GM21529 (cell line): Measurements from ENCODE around the gene DZIP1.
"Not testable (repeated sequence)": the region's sequence is repeated elsewhere in the genome, so short reads cannot be mapped to it uniquely, and the experiment has no call there.

Experiments
- ATAC-seq: cut with Tn5 transposase; IDR thresholded peaks from one replicate; pipeline ENCODE4 v1.9.1; 2021; ENCODE audit not compliant: unreplicated experiment

The DZIP1 gene

DNA sequence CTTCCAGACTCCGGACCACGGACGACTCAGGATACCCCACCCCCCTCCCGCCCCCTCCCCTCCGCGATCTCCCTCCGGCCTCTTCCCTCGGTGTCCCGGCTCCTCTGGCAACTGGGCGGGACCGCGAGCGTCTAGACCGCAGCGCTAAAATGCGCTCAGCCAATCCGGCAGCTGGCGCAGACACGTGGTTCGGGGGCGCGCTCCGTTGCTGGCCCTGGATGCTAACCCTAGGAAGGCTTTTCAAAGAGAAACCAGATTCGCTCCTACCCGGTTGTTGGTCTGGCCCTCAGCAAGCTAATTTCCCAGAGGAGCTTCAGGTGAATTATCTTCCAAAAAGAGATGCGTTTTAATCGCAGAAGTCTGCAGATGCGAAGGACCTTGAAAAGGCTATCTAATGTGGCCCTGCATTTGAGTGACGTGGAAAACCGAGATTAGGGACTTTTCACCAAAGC is at the start of gene DZIP1:
Gene DZIP1 (minus strand): TSS at position 106 of the 452 bp plus-strand sequence. CDS start 2,677 bp downstream, outside the sequence.
- ATAC-seq: peak; percentile 74

GRCh38 chr13:95690986-95691385 is 46.5 kb upstream of the DZIP1 start:
- not testable (repeated sequence) for ATAC-seq

DNA sequence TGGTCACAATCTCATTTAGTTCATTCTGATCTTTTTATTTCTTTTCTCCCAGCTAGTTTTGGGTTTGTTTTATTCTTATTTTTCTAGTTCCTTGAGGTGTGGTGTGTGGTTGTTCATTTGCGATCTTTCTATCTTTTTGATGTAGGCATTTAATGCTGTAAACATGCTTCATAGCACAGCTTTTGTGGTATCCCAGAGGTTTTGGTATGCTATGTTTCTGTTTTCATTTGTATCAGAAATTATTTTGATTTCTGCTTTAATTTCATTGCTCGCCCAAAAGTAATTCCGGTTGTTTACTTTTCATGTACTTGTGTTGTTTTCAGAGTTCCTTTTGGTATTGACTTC is 45.0 kb upstream of the DZIP1 start:
- ATAC-seq: no peak

DNA sequence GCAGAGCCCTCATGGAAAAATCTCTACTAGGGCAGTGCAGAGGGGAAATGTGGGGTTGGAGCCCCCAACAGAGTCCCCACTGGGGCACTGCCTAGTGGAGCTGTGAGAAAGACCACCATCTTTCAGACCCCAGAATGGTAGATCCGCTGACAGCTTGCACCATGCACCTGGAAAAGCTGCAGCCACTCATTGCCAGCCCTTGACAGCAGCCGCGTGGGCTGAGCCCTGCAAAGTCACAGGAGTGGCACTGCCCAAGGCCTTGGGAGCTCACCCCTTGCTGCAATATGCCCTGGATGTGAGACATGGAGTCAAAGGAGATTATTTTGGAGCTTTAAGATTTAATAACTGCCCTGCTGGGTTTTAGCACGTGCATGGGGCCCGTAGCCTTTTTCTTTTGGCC is 40.5 kb upstream of the DZIP1 start:
- not testable (repeated sequence) for ATAC-seq

GRCh38 chr13:95684418-95684817 is 39.9 kb upstream of the DZIP1 start:
- no peak for ATAC-seq

DNA sequence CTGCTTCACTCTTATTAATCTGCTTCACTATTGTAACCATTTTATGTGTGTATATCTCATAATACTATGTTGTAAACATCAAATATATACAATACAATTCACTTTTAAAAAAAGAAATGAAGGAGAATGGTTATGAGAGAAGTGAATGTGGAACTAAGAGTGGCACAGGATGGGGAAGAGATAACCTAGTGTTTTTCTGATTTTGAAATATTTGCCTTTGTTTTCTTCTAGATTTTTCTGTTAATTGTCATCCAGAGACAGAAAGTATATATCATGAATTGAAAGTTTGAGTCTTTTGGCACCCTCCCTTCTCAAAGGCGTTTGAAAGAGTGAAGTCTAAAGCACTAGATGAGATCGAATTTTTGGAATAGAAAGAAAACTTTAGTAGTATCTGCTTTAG is 35.2 kb upstream of the DZIP1 start:
- no peak for ATAC-seq

DNA sequence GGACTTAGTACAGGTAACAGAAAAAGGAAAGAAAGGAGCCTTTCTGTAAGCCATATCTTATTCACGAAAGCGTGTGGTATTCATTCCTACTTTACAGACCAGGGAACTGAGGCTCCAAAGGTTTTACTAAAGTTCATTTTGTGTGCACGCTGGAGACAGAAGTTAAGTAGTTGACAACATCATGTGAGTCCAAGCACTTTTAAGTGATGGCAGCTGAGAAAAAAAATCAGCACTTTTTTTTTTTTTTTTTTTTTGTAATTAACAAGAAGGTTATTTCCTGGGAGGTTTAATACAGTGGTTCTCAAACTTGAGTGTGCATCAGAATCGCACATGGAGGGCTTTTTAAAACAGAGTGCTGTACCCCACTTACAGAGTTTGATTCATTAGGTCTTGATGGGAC is 34.5 kb upstream of the DZIP1 start:
- ATAC-seq: no peak

GRCh38 chr13:95677564-95678266 is 33.2 kb upstream of the DZIP1 start:
- ATAC-seq: no peak

DNA sequence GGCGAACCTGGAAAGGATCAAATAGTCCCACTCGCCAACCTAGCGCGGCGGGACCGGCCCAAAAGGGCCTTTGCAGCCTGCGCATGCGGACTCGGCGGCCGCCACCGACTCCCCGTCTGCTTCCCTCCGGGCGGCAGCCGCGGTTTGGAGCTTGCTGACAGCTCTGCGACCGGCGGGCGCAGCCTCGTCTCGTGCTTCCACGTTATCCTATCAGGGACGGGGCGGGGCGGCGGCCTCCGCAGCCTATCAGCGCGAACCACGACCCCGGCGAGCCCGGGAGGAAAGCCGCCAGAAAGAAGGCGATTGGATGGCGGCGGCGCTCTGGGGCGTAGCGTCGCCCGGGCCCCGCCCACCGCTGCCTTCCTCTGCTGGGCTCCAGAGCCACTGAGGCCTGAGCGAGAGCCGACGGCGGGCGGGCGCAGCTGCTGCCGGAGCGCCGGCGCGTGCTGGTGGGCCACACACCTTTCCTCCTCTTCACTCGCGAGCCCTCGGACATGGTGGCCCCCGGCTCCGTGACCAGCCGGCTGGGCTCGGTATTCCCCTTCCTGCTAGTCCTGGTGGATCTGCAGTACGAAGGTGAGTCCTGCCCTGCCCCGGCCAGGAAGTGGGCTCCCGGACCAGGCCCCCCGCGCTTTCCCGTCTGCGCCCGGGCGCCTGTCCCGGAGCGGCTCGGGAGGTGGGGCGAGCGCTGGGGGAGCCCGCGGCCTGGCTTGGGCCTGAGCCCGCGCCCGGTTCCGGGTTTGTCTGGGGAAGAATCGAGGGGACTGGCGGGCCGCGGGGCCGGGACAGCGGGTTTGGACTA is 32.5 kb upstream of the DZIP1 start, which contains the start of gene DNAJC3:
Gene DNAJC3 (plus strand): TSS at position 378 of the 802 bp plus-strand sequence. CDS start 117 bp downstream, at position 495.
- ATAC-seq: peak; percentile 91

- ATAC-seq: peak; percentile 12
These were observed 31.7 kb upstream of the DZIP1 start for GRCh38 chr13:95676105-95676761.

DNA sequence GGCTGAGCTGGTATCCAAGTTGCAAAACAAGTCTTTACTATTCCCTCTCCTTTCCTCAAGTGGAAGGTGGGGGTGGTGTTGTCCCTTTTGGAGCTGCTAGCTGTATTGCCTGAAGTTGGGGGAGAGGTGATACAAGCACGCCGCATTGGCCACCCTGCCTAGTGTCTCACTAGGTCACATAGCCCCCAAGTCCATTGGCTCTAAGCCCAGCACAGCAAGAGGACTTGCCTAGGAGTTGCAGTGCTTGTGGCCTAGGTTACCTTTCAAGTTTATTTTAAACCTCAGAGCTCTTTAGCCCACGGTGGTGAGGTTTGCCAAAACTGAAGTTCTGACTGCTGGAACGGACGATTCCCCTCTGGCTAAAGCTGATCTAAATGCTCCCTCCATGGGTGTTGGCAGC is 27.1 kb upstream of the DZIP1 start:
- ATAC-seq: no peak

DNA sequence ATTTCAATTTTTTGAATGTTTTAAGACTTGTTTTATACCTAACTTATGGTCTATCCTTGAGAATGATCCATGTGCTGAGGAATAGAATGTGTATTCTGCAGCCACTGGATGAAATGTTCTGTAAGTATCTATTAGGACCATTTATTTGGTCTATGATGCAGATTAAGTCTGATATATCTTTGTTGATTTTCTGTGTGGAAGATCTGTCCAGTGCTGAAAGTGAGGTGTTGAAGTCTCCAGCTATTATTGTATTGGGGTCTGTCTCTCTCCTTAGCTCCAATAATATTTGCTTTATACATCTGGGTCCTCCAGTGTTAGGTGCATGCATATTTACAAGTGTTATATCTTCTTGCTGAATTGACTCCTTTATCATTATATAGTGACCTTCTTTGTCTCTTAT is 22.7 kb upstream of the DZIP1 start:
- ATAC-seq: not testable (repeated sequence)

- ATAC-seq: no peak
These were observed 16.6 kb upstream of the DZIP1 start for GRCh38 chr13:95660981-95661581.

- ATAC-seq: no peak
These were observed 15.0 kb upstream of the DZIP1 start for GRCh38 chr13:95659500-95659899.

GRCh38 chr13:95656386-95657015 is 12.0 kb upstream of the DZIP1 start:
- ATAC-seq: no peak

DNA sequence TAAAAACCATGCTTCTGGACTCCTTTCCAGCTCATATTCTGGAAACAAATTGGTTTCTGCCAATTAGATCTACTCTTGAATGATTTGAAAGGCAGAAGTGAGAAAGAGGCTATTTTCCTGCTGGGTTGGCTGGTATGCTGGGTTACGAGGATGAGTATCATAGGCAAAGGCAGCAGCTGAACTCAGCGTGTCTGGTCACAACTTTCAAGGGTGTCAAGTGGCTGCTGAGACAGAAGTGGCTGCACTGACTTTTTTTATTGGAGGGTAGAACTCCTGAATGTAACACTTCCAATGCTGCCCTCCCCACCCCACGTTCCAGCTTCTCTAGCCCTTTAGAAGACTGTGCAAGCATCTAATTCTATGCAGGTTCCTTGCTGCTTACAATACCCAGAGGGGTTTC is 8.3 kb upstream of the DZIP1 start:
- ATAC-seq: no peak

- ATAC-seq: no peak
These were observed 7.8 kb upstream of the DZIP1 start for GRCh38 chr13:95652244-95652764.

DNA sequence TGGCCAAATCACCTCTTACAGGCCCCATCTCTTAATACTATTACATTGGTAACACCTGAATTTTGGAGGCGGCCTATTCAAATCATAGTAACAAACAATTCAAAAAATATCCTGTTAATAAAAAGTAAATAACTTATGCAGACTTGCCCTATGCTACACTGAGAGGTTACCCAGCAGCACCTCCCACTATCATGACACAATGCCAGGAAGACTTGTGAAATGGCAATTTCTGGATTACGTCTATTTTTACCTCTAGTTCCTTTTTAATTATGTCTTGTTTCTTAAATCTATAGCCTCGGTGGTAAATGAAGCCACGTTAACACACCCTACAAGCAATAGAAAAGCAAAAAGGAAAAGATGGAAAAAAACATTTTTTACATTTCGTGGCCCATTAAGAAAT is 6.2 kb upstream of the DZIP1 start:
- ATAC-seq: no peak

GRCh38 chr13:95647321-95647720 is 2.8 kb upstream of the DZIP1 start:
- no peak for ATAC-seq

- ATAC-seq: peak; percentile 36
These were observed 439 bp downstream of the DZIP1 start for GRCh38 chr13:95643936-95644598.
